ENCODE results near the gene HOMEZ.

Gene HOMEZ

DNA sequence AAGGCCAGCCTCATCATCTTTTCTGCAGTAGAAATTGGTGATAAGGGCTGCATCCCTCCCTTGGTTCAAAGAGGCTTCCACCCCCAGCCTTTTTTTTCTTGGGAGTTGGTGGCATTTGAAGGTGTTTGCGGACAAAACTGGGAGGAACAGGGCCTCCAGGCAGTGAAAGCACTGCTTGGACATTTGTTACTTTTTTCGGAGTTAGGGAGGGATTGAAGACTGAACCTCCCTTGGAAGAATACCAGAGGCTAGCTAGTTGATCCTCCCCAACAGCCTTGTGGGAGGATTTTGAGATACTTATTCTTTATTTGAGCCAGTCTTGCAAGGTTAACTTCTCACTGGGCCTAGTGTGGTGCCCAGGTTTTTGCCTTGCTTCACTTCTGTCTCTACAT is 38.5 kb upstream of the HOMEZ start:
- no peak for DNase-seq (ENCODE audit: low read depth)
- no peak for TF ChIP-seq CTCF (IDR thresholded peaks at IDR 0.05; ENCODE audit: control insufficient read depth, extremely low read depth, insufficient read depth)
- H3K4me3 ChIP-seq (ENCODE audit: low read depth, low read length), result no peak overlapping the region

DNA sequence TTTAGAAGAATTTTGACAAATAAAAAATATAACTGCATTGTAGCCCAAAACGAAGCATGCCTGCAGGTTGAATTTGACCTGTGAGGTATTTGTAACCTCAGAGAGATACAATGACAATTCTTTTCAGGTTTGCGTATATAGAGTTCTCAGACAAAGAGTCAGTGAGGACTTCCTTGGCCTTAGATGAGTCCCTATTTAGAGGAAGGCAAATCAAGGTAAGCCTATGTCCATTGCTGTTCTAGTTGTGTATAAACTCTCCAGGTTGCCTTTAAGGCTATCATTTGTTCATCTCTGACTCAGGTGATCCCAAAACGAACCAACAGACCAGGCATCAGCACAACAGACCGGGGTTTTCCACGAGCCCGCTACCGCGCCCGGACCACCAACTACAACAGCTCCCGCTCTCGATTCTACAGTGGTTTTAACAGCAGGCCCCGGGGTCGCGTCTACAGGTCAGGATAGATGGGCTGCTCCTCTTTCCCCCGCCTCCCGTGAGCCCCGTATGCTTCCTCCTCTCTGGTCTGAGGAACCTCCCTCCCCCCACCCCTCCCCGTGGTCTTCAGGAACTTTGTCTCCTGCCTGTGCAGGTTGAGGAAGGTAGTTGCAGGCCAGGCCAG is 38.0 kb upstream of the HOMEZ start:
- H3K4me3 ChIP-seq (ENCODE audit: low read depth, low read length), result no peak overlapping the region
- no peak for TF ChIP-seq CTCF (IDR thresholded peaks at IDR 0.05; ENCODE audit: control insufficient read depth, extremely low read depth, insufficient read depth)
- DNase-seq (ENCODE audit: low read depth), result no peak

DNA sequence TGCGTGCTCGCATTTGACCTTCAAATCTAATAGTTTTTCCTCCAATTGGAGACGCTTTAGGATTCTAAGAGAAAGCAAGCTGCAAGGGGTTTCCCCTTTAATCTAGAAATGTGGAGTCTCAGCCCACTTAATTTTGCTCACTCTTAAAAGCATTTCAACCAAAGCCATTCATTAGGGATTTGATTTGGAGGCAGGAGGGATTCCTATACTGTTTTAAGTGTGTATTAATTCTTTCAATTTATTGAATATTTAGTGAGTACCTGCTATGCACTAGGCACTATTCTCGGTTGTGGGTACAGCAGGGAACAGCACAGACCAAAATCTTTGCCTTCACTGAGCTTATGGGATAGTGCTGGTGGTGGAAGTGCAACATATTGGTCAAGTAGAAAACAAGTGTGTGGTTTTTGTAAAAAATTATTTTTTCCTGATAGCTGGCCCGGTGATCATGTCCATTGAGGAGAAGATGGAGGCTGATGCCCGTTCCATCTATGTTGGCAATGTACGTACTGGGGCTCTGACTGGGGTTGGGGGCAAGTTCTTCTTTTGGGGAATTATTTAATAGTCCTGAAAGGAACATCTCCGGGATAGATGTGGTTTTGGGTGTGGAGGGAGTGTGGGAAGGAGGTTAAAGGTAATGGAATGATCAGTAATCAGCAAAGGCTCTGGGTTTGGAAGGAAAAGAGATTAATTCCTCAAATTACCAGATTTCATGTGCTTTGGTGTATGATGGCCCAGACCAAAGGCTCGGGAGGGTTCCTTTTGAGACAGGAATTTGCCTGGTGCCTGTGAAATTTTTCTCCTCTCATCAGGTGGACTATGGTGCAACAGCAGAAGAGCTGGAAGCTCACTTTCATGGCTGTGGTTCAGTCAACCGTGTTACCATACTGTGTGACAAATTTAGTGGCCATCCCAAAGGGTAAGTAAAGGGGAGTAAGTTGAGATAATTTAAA is 36.9 kb upstream of the HOMEZ start:
- TF ChIP-seq CTCF (IDR thresholded peaks at IDR 0.05; ENCODE audit: control insufficient read depth, extremely low read depth, insufficient read depth), result no peak

GRCh38 chr14:23321572-23322547 is 35.9 kb upstream of the HOMEZ start:
- H3K4me3 ChIP-seq (ENCODE audit: low read depth, low read length), result peak overlapping the region; percentile 67
- DNase-seq (ENCODE audit: low read depth), result no peak

More for the DNA sequence above, 36.9 kb upstream of the HOMEZ start:
- peak overlapping the region; percentile 67 for H3K4me3 ChIP-seq (ENCODE audit: low read depth, low read length)
- DNase-seq (ENCODE audit: low read depth), result no peak

GRCh38 chr14:23320584-23321571 is 34.9 kb upstream of the HOMEZ start, which contains the start of gene PABPN1:
TSS of gene PABPN1 (plus strand) at chr14:23321457. CDS start at chr14:23321470, 13 bp downstream.
- DNase-seq (ENCODE audit: low read depth), result peak; percentile 100
- peak within 1 kb of the TSS; percentile 67 for H3K4me3 ChIP-seq (ENCODE audit: low read depth, low read length)
- no peak for TF ChIP-seq CTCF (IDR thresholded peaks at IDR 0.05; ENCODE audit: control insufficient read depth, extremely low read depth, insufficient read depth)

More at GRCh38 chr14:23321572-23322547, 35.9 kb upstream of the HOMEZ start:
- TF ChIP-seq CTCF (IDR thresholded peaks at IDR 0.05; ENCODE audit: control insufficient read depth, extremely low read depth, insufficient read depth), result no peak
